Parathyroid adenoma (tissue), 2 donors: ENCODE results near the gene USF1.

Source experiments
- H2AFZ ChIP-seq: fragments of 300-600 bp; sonication (generic); one replicate; pipeline ENCODE4 v1.7.0; 2017; ENCODE audit warnings: antibody characterized with exemption, mild to moderate bottlenecking
- H3K27ac ChIP-seq: fragments of 300-600 bp; sonication (generic); one replicate; pipeline ENCODE4 v1.7.0; 2017
- H3K27me3 ChIP-seq: fragments of 300-600 bp; sonication (generic); one replicate; pipeline ENCODE4 v1.7.0; 2017; ENCODE audit warnings: low read length; ENCODE audit not compliant: control insufficient read depth, insufficient read depth
- H3K36me3 ChIP-seq: fragments of 300-600 bp; sonication (generic); one replicate; pipeline ENCODE4 v1.7.0; 2017; ENCODE audit warnings: low read length; ENCODE audit not compliant: control insufficient read depth, insufficient read depth
- H3K4me1 ChIP-seq: fragments of 300-600 bp; sonication (generic); one replicate; pipeline ENCODE4 v1.7.0; 2017; ENCODE audit warnings: control low read depth
- H3K4me2 ChIP-seq: fragments of 300-600 bp; sonication (generic); one replicate; pipeline ENCODE4 v1.7.0; 2017; ENCODE audit warnings: low read length
- H3K4me3 ChIP-seq: fragments of 300-600 bp; sonication (generic); one replicate; pipeline ENCODE4 v1.7.0; 2017; ENCODE audit warnings: low read depth, low read length
- H3K79me2 ChIP-seq: fragments of 300-600 bp; sonication (generic); one replicate; pipeline ENCODE4 v1.7.0; 2017; ENCODE audit warnings: control low read depth
- H3K9ac ChIP-seq: fragments of 300-600 bp; sonication (generic); one replicate; pipeline ENCODE4 v1.7.0; 2017; ENCODE audit warnings: mild to moderate bottlenecking
- H3K9me3 ChIP-seq: fragments of 300-600 bp; sonication (generic); one replicate; pipeline ENCODE4 v1.7.0; 2017; ENCODE audit warnings: low read length; ENCODE audit not compliant: control insufficient read depth
- CTCF ChIP-seq: fragments of 300-600 bp; sonication (generic); IDR thresholded peaks from one replicate; pipeline ENCODE4 v1.7.0; 2017; ENCODE audit warnings: antibody characterized with exemption, mild to moderate bottlenecking
- donor health status: primary hyperparathyroidism.

The USF1 gene, protein sequence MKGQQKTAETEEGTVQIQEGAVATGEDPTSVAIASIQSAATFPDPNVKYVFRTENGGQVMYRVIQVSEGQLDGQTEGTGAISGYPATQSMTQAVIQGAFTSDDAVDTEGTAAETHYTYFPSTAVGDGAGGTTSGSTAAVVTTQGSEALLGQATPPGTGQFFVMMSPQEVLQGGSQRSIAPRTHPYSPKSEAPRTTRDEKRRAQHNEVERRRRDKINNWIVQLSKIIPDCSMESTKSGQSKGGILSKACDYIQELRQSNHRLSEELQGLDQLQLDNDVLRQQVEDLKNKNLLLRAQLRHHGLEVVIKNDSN

GRCh38 chr1:161045736-161046604, at the start of gene USF1:
Gene USF1 (minus strand): TSS chr1:161045977. CDS start chr1:161043275, 2,702 bp downstream.
- peak within 1 kb of the TSS; percentile 22 for H3K9ac ChIP-seq
- H3K4me3 ChIP-seq: peak within 1 kb of the TSS; percentile 87
- no peaks in the 10 kb centered on the region for H3K27me3 ChIP-seq
- peak within 1 kb of the TSS; percentile 82 for H3K4me2 ChIP-seq
- no peaks in the 10 kb centered on the region for H3K36me3 ChIP-seq
- peaks cover 8% of the 10 kb centered on the region for H3K79me2 ChIP-seq
- no peak for TF ChIP-seq CTCF
- H3K4me1 ChIP-seq: peaks cover 6% of the 10 kb centered on the region
- no peaks in the 10 kb centered on the region for H3K9me3 ChIP-seq
- H2AFZ ChIP-seq: peak within 1 kb of the TSS; percentile 92
- peak within 1 kb of the TSS; percentile 98 for H3K27ac ChIP-seq

GRCh38 chr1:161095230-161095629, 49.5 kb upstream of the USF1 start:
- no peak overlapping the region for H2AFZ ChIP-seq
- no peak overlapping the region for H3K4me3 ChIP-seq
- no peaks in the 10 kb centered on the region for H3K79me2 ChIP-seq
- no peaks in the 10 kb centered on the region for H3K9me3 ChIP-seq
- H3K36me3 ChIP-seq: no peaks in the 10 kb centered on the region
- H3K4me1 ChIP-seq: no peaks in the 10 kb centered on the region
- H3K27me3 ChIP-seq: no peaks in the 10 kb centered on the region
- no peak overlapping the region for H3K27ac ChIP-seq
- TF ChIP-seq CTCF: no peak
- no peak overlapping the region for H3K9ac ChIP-seq
- no peak overlapping the region for H3K4me2 ChIP-seq

DNA sequence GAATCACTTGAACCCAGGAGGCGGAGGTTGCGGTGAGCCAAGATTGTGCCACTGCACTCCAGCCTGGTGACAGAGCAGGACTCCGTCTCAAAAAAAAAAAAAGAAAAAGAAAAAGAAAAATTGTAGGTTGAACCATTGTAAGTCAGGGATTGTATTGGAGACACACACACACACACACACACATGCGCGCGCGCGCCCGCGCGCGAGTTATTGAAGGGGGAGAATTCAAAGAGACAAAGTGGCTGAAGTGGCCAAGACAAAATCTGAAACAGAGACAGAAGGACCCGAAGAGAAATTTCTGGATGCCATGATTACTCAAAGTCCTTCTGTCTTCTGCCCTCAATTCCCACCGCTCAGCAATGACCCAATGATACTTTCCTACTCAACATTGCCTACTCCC, 48.7 kb upstream of the USF1 start:
- no peak overlapping the region for H3K4me3 ChIP-seq
- no peaks in the 10 kb centered on the region for H3K9me3 ChIP-seq
- no peak overlapping the region for H3K4me2 ChIP-seq
- no peaks in the 10 kb centered on the region for H3K36me3 ChIP-seq
- no peak for TF ChIP-seq CTCF
- no peak overlapping the region for H3K9ac ChIP-seq
- no peak overlapping the region for H3K27ac ChIP-seq
- no peaks in the 10 kb centered on the region for H3K4me1 ChIP-seq
- no peaks in the 10 kb centered on the region for H3K79me2 ChIP-seq
- no peak overlapping the region for H2AFZ ChIP-seq
- H3K27me3 ChIP-seq: no peaks in the 10 kb centered on the region

DNA sequence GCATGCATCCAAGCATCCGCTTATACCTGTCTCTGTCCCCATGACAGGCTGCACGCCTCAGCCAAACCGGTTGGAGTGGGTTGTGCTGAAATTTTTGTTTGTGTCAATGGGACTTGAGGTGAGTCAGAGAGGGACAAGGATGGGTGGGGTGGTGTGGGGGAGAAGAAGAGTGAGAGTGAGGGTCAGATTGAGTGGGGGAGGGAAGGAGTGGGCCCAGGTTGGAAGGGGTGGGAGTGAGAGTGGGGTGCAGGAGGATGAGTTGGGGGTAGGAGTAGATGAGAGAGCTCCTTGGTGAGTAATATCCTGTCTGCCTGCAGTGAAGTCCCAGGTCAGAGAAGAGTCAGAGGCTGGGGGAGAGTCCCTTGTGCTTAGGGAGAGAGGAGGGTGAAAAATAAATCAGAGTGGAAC, 46.8 kb upstream of the USF1 start:
- no peak overlapping the region for H3K27ac ChIP-seq
- no peak overlapping the region for H2AFZ ChIP-seq
- no peak overlapping the region for H3K4me3 ChIP-seq
- no peak for TF ChIP-seq CTCF
- H3K27me3 ChIP-seq: no peaks in the 10 kb centered on the region
- H3K36me3 ChIP-seq: no peaks in the 10 kb centered on the region
- no peak overlapping the region for H3K4me2 ChIP-seq
- no peak overlapping the region for H3K9ac ChIP-seq
- H3K79me2 ChIP-seq: no peaks in the 10 kb centered on the region
- no peaks in the 10 kb centered on the region for H3K4me1 ChIP-seq
- no peaks in the 10 kb centered on the region for H3K9me3 ChIP-seq
